Liver (tissue), 9 donors: ENCODE measurements around the gene RRAGB. TPM values are rescaled to one million over a fixed set of nuclear protein-coding genes. Genes with fewer than 3 reads are reported as not detected.

ENCODE experiments used
- DNase-seq: peaks from one replicate; pipeline ENCODE4 v3.0.0-alpha.2; 2017; ENCODE audit warnings: low spot score
- H3K27ac ChIP-seq, 2 donors: one replicate each; pipeline ENCODE4 v1.7.0; 2013; ENCODE audit warnings: inconsistent platforms in 2 of 2, low read length in 2 of 2, control low read depth in 1 of 2, low read depth in 1 of 2, mild to moderate bottlenecking in 1 of 2
- H3K27me3 ChIP-seq, 4 donors: one replicate each; pipeline versions ENCODE4 v1.6.1 to v1.7.0; 2013; ENCODE audit warnings: low read length in 3 of 4, inconsistent platforms in 1 of 4, mild to moderate bottlenecking in 1 of 4, moderate library complexity in 1 of 4; ENCODE audit not compliant: control insufficient read depth in 4 of 4, insufficient read depth in 4 of 4
- H3K36me3 ChIP-seq, 4 donors: one replicate each; pipeline versions ENCODE4 v1.6.1 to v1.7.0; 2013; ENCODE audit warnings: low read length in 3 of 4, mild to moderate bottlenecking in 3 of 4, low read depth in 1 of 4, moderate library complexity in 1 of 4; ENCODE audit not compliant: control insufficient read depth in 4 of 4, insufficient read depth in 3 of 4
- H3K4me1 ChIP-seq, 4 donors: one replicate each; pipeline versions ENCODE4 v1.6.1 to v1.7.0; 2013; ENCODE audit warnings: low read length in 3 of 4, mild to moderate bottlenecking in 3 of 4, moderate library complexity in 1 of 4; ENCODE audit not compliant: control insufficient read depth in 4 of 4, insufficient read depth in 4 of 4
- H3K4me3 ChIP-seq, 3 donors: one replicate each; pipeline versions ENCODE4 v1.6.1 to v1.7.0; 2013; ENCODE audit warnings: low read length in 3 of 3, control low read depth in 1 of 3, low read depth in 1 of 3, mild to moderate bottlenecking in 1 of 3
- H3K9ac ChIP-seq, 2 donors: one replicate each; pipeline ENCODE4 v1.7.0; 2013; ENCODE audit warnings: low read length in 2 of 2, mild to moderate bottlenecking in 2 of 2, moderate library complexity in 2 of 2, control low read depth in 1 of 2, low read depth in 1 of 2
- H3K9me3 ChIP-seq, 4 donors: one replicate each; pipeline versions ENCODE4 v1.6.1 to v1.7.0; 2013; ENCODE audit warnings: low read length in 3 of 4; ENCODE audit not compliant: control insufficient read depth in 4 of 4
- FOXA1 ChIP-seq: IDR thresholded peaks from 2 replicates; pipeline ENCODE4 v1.6.1; 2016; ENCODE audit warnings: antibody characterized with exemption
- FOXA2 ChIP-seq: IDR thresholded peaks from 2 replicates; pipeline ENCODE4 v1.6.1; 2016; ENCODE audit warnings: antibody characterized with exemption
- GABPA ChIP-seq, 2 donors: IDR thresholded peaks in 1 of 2; conservative IDR thresholded peaks in 1 of 2; 2 replicates each; pipeline ENCODE4 v1.6.1; 2016; ENCODE audit warnings: antibody characterized with exemption in 2 of 2, mild to moderate bottlenecking in 1 of 2, moderate library complexity in 1 of 2
- HNF4A ChIP-seq, 2 donors: conservative IDR thresholded peaks; 2 replicates each; pipeline ENCODE4 v1.6.1; 2016; ENCODE audit warnings: antibody characterized with exemption in 2 of 2, mild to moderate bottlenecking in 2 of 2
- HNF4G ChIP-seq: IDR thresholded peaks from 2 replicates; pipeline ENCODE4 v1.6.1; 2016; ENCODE audit warnings: antibody characterized with exemption
- RAD21 ChIP-seq, 2 donors: IDR thresholded peaks; 2 replicates each; pipeline ENCODE4 v1.6.1; 2016; ENCODE audit warnings: antibody characterized with exemption in 2 of 2, mild to moderate bottlenecking in 2 of 2
- RXRA ChIP-seq, 2 donors: IDR thresholded peaks; 2 replicates each; pipeline ENCODE4 v1.6.1; 2017 to 2018; ENCODE audit warnings: antibody characterized with exemption in 2 of 2, mild to moderate bottlenecking in 1 of 2
- SP1 ChIP-seq: IDR thresholded peaks from 2 replicates; pipeline ENCODE4 v1.6.1; 2018; ENCODE audit warnings: antibody characterized with exemption, mild to moderate bottlenecking
- TAF1 ChIP-seq: conservative IDR thresholded peaks from 2 replicates; pipeline ENCODE4 v1.6.1; 2016; ENCODE audit warnings: antibody characterized with exemption, mild to moderate bottlenecking
- WGBS: extraction: QIAGEN DNeasy Blood & Tissue Kit; methylation state at CpG from one replicate; pipeline ENCODE4 v1.1.7; 2013; 5-methylcytosine and 5-hydroxymethylcytosine counted together
- polyA plus RNA-seq, 2 donors: library from polyadenylated mRNA; stranded (reverse) in 1 of 2; unstranded in 1 of 2; fragments of 200-250 nt in 1 of 2; fragments of >200 nt in 1 of 2; fragmentation: Nextera tagmentation in 1 of 2; extraction: Ambion mirVana in 1 of 2; gene quantifications; one replicate each; pipeline versions ENCODE4 v1.2.1 to v1.2.3, GENCODE V29; 2013 to 2015
- total RNA-seq, 2 donors: library from RNA; depleted of rRNA; stranded (reverse); fragments of >200 nt; gene quantifications; one replicate each; pipeline ENCODE4 v1.2.3, GENCODE V29; 2014
- TF ChIP-seq, protein P1 (sequence below): IDR thresholded peaks from 2 replicates; pipeline ENCODE4 v1.6.1; 2016; ENCODE audit warnings: antibody characterized with exemption, mild to moderate bottlenecking
- TF ChIP-seq, protein P2 (sequence below): IDR thresholded peaks from 2 replicates; pipeline ENCODE4 v1.6.1; 2016; ENCODE audit warnings: antibody characterized with exemption
- donor health status: healthy.
- donor health status: healthy.
- donor health status: healthy.
- donor health status: healthy.
- donor health status: healthy.

The RRAGB gene
- total and polyA plus RNA-seq, 4 donors = 2.8 to 10.3 (median 8.1) TPM

DNA sequence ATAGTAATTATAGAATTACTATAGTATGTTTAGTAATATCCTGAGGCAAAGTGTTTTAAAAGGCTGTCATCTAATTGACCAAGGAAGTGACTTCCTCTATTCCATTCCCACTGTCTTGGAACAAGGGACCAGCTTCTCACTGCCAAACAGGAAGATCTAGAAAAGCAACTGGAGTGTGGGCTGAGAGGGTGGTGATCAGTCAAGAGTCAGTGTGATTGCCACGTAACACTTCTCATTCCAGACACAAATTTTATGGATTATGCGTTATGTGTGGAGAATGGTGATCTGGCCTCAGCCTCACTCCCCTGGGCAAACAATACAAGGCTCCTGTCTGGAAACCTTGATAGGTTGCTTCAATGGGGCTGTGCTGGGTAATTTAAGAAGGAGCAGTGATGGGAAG, 60.0 kb downstream of the RRAGB start (continued):
- TF ChIP-seq RAD21 (IDR thresholded peaks at IDR 0.05) = no peak

DNA sequence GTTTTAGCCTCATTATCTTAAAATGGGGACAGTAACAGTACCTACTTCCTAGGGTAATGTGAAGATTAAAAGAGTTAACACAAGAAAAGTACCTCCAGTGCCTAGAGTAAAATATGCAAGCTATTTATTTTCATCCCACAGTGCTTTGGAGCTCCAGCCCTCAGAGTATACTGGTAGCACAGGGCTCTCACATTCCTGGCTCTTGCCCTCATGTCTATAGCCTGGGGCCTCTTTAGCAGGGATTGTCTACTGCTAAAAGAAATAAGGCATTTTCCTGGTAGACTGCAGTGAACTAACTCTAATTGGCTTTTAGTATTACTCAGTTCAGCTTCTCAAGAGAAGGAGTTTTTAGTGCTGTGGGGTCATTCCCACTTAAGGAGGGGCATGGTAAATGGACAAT, 60.8 kb downstream of the RRAGB start:
- no peaks in the 10 kb centered on the region for H3K36me3 ChIP-seq
- DNase-seq = no peak
- no peak for TF ChIP-seq HNF4A (conservative IDR thresholded peaks at IDR 0.05)
- TF ChIP-seq SP1 = no peak
- no peak for TF ChIP-seq TAF1
- no peak for TF ChIP-seq FOXA1
- TF ChIP-seq, protein P1, sequence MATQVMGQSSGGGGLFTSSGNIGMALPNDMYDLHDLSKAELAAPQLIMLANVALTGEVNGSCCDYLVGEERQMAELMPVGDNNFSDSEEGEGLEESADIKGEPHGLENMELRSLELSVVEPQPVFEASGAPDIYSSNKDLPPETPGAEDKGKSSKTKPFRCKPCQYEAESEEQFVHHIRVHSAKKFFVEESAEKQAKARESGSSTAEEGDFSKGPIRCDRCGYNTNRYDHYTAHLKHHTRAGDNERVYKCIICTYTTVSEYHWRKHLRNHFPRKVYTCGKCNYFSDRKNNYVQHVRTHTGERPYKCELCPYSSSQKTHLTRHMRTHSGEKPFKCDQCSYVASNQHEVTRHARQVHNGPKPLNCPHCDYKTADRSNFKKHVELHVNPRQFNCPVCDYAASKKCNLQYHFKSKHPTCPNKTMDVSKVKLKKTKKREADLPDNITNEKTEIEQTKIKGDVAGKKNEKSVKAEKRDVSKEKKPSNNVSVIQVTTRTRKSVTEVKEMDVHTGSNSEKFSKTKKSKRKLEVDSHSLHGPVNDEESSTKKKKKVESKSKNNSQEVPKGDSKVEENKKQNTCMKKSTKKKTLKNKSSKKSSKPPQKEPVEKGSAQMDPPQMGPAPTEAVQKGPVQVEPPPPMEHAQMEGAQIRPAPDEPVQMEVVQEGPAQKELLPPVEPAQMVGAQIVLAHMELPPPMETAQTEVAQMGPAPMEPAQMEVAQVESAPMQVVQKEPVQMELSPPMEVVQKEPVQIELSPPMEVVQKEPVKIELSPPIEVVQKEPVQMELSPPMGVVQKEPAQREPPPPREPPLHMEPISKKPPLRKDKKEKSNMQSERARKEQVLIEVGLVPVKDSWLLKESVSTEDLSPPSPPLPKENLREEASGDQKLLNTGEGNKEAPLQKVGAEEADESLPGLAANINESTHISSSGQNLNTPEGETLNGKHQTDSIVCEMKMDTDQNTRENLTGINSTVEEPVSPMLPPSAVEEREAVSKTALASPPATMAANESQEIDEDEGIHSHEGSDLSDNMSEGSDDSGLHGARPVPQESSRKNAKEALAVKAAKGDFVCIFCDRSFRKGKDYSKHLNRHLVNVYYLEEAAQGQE = no peak
- TF ChIP-seq, protein P2, sequence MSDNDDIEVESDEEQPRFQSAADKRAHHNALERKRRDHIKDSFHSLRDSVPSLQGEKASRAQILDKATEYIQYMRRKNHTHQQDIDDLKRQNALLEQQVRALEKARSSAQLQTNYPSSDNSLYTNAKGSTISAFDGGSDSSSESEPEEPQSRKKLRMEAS = no peak
- TF ChIP-seq RXRA (IDR thresholded peaks at IDR 0.05) = no peak
- TF ChIP-seq HNF4G = no peak
- no peak for TF ChIP-seq GABPA (IDR thresholded peaks at IDR 0.05 in 1 of 2, conservative IDR thresholded peaks at IDR 0.05 in 1 of 2)
- no peak for TF ChIP-seq RAD21 (IDR thresholded peaks at IDR 0.05)

DNA sequence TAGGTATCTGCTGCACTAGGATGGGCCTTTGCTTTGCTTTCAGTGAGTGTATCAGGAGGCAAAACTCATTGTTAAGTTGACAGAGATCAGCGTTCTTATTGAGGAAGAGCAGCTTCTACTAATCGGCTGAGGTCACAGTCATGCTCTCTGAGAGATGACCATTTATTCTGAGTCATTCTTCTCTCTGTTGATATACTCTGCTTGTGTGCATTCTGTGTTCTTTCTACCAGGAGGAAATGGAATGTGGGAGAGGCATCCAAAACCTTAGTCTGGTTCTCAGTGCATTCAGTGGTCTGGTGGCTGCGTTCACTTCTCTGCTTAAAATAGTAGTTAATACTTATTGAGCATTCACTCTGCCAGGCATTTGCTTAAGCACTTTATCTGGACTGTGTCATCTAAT, 66.2 kb downstream of the RRAGB start:
- no peak for DNase-seq
- H3K27ac ChIP-seq = no peak overlapping the region
- no peaks in the 10 kb centered on the region for H3K36me3 ChIP-seq
- H3K4me1 ChIP-seq = no peaks in the 10 kb centered on the region
- no peak for TF ChIP-seq FOXA1
- TF ChIP-seq, protein P2 = no peak
- H3K27me3 ChIP-seq = no peaks in the 10 kb centered on the region
- H3K9me3 ChIP-seq = no peaks in the 10 kb centered on the region
- WGBS = 95% methylated on average over 3 of the region's 3 CpGs
- H3K4me3 ChIP-seq = no peak overlapping the region
- H3K9ac ChIP-seq = no peak overlapping the region

More for the DNA sequence above, 60.8 kb downstream of the RRAGB start:
- H3K4me1 ChIP-seq = no peaks in the 10 kb centered on the region
- H3K9me3 ChIP-seq = no peaks in the 10 kb centered on the region
- H3K4me3 ChIP-seq = no peak overlapping the region
- H3K27me3 ChIP-seq = no peaks in the 10 kb centered on the region
- H3K9ac ChIP-seq = no peak overlapping the region
- H3K27ac ChIP-seq = no peak overlapping the region

DNA sequence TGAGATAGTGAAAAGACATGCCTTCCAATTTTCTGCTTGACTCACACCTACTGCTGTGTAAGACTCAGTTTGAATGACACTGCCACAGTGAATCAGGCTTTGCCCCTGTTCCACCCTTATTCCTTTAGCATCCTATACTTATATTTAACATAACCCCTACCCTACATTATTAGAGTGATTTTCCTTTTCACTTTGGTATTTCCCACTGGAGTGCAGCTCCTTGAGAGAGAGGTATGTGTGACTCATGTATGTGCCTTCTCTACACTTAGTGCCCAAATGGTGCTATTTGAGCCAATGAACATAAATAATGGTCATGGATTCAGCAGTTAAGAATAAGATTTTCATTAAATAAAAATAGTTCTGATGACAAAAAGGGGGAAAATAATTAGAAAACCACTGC, 69.5 kb downstream of the RRAGB start:
- TF ChIP-seq RXRA (IDR thresholded peaks at IDR 0.05) (no peak), RAD21 (IDR thresholded peaks at IDR 0.05) (no peak), HNF4A (conservative IDR thresholded peaks at IDR 0.05) (no peak), FOXA2 (no peak), FOXA1 (no peak)
- Histone ChIP-seq H3K4me1 (no peaks in the 10 kb centered on the region), H3K9me3 (no peaks in the 10 kb centered on the region), H3K36me3 (no peaks in the 10 kb centered on the region), H3K4me3 (no peak overlapping the region), H3K27ac (no peak overlapping the region), H3K27me3 (no peaks in the 10 kb centered on the region), H3K9ac (no peak overlapping the region)
- DNase-seq = no peak
